CD4-positive, alpha-beta memory T cell (primary cell): ENCODE data around the gene ECI1. TPM values are rescaled to one million over a fixed set of nuclear protein-coding genes. Genes with fewer than 3 reads are reported as not detected.

Experiments
- microRNA-seq: library from miRNA; unstranded; fragments of <30 nt; microRNA quantifications from one replicate; pipeline ENCODE4 v1.2.0, GENCODE V29; 2021; ENCODE audit warnings: borderline replicate concordance, borderline number of aligned reads, borderline microRNAs expressed, mixed read lengths
- polyA plus RNA-seq, 2 donors: library from polyadenylated mRNA; unstranded; fragments of 300-500 nt; fragmentation: Illumina TruSeq; gene quantifications; one replicate each; pipeline ENCODE4 v1.2.3, GENCODE V29; 2021
- total RNA-seq, 2 experiments: library from RNA; stranded (reverse); gene quantifications; one replicate each; pipeline ENCODE4 v1.2.3, GENCODE V29; 2021

The ECI1 gene
- total and polyA plus RNA-seq, 4 experiments from 2014 or later: 33.0 to 51.1 (median 41.0) TPM

Small RNA genes within 50 kb of the gene (microRNA-seq; reads per million reads assigned to microRNA genes)
- gene MIR3677 (not detected), gene MIR4717 (not detected)

Other genes starting within 250 kb of the ECI1 start
- gene ZNF598, start 241.8 kb downstream of the ECI1 start, total RNA-seq: 10 to 100 TPM; 48.5 to 49.8 TPM
- 10 to 100 TPM in 1 of 2 donors, 1 to 10 TPM in 1; 3.1 to 10.0 TPM for gene ZNF598, start 241.8 kb downstream of the ECI1 start, polyA plus RNA-seq
- gene NPW, start 231.8 kb downstream of the ECI1 start, total RNA-seq: not detected
- gene NPW, start 231.8 kb downstream of the ECI1 start, polyA plus RNA-seq: not detected
- gene NHERF2, start 224.7 kb downstream of the ECI1 start, total RNA-seq: 1 to 10 TPM; 1.7 to 2.1 TPM
- under 1 TPM; 0.16 to 0.40 TPM for gene NHERF2, start 224.7 kb downstream of the ECI1 start, polyA plus RNA-seq
- gene NTHL1, start 203.8 kb downstream of the ECI1 start, total RNA-seq: 10 to 100 TPM in 1 of 2 experiments, 1 to 10 TPM in 1; 9.3 to 12.0 TPM
- 10 to 100 TPM; 13.5 to 20.1 TPM for gene NTHL1, start 203.8 kb downstream of the ECI1 start, polyA plus RNA-seq
- 100 to 1,000 TPM; 157 to 177 TPM for gene TSC2, start 203.6 kb downstream of the ECI1 start, total RNA-seq
- 10 to 100 TPM; 20.7 to 50.8 TPM for gene TSC2, start 203.6 kb downstream of the ECI1 start, polyA plus RNA-seq
- gene PKD1, start 115.7 kb downstream of the ECI1 start, total RNA-seq: 100 to 1,000 TPM; 125 to 126 TPM
- gene PKD1, start 115.7 kb downstream of the ECI1 start, polyA plus RNA-seq: 10 to 100 TPM in 1 of 2 donors, 1 to 10 TPM in 1; 2.3 to 11.7 TPM
- under 1 TPM in 1 of 2 experiments, not detected in 1; 0.44 TPM for gene RAB26, start 103.0 kb downstream of the ECI1 start, total RNA-seq
- gene RAB26, start 103.0 kb downstream of the ECI1 start, polyA plus RNA-seq: under 1 TPM; 0.52 to 0.77 TPM
- 10 to 100 TPM; 40.9 to 41.9 TPM for gene TRAF7, start 95.8 kb downstream of the ECI1 start, total RNA-seq
- gene TRAF7, start 95.8 kb downstream of the ECI1 start, polyA plus RNA-seq: 1 to 10 TPM; 1.9 to 8.9 TPM
- not detected for gene CASKIN1, start 55.0 kb downstream of the ECI1 start, total RNA-seq
- not detected for gene CASKIN1, start 55.0 kb downstream of the ECI1 start, polyA plus RNA-seq
- gene MLST8, start 46.1 kb downstream of the ECI1 start, total RNA-seq: 10 to 100 TPM; 28.1 to 31.1 TPM
- 10 to 100 TPM; 27.4 to 34.7 TPM for gene MLST8, start 46.1 kb downstream of the ECI1 start, polyA plus RNA-seq
- gene BRICD5, start 40.7 kb downstream of the ECI1 start, total RNA-seq: 10 to 100 TPM; 32.4 to 33.4 TPM
- gene BRICD5, start 40.7 kb downstream of the ECI1 start, polyA plus RNA-seq: under 1 TPM in 1 of 2 donors, not detected in 1; 0.39 TPM
- 10 to 100 TPM; 26.5 to 27.3 TPM for gene PGP, start 36.7 kb downstream of the ECI1 start, total RNA-seq
- gene PGP, start 36.7 kb downstream of the ECI1 start, polyA plus RNA-seq: 10 to 100 TPM in 1 of 2 donors, 1 to 10 TPM in 1; 7.8 to 12.8 TPM
- gene E4F1, start 28.0 kb downstream of the ECI1 start, total RNA-seq: 10 to 100 TPM; 46.5 to 49.7 TPM
- 10 to 100 TPM in 1 of 2 donors, 1 to 10 TPM in 1; 6.7 to 20.9 TPM for gene E4F1, start 28.0 kb downstream of the ECI1 start, polyA plus RNA-seq
- 1 to 10 TPM; 3.9 to 4.8 TPM for gene DNASE1L2, start 15.1 kb downstream of the ECI1 start, total RNA-seq
- gene DNASE1L2, start 15.1 kb downstream of the ECI1 start, polyA plus RNA-seq: not detected
- 100 to 1,000 TPM; 151 to 152 TPM for gene RNPS1, start 16.5 kb upstream of the ECI1 start, total RNA-seq
- 100 to 1,000 TPM; 265 to 267 TPM for gene RNPS1, start 16.5 kb upstream of the ECI1 start, polyA plus RNA-seq
- 10 to 100 TPM in 1 of 2 experiments, 1 to 10 TPM in 1; 8.5 to 12.7 TPM for gene ABCA3, start 89.1 kb upstream of the ECI1 start, total RNA-seq
- gene ABCA3, start 89.1 kb upstream of the ECI1 start, polyA plus RNA-seq: 1 to 10 TPM; 1.7 to 4.5 TPM
- gene CCNF, start 177.9 kb upstream of the ECI1 start, total RNA-seq: 1 to 10 TPM; 4.7 TPM
- 1 to 10 TPM; 1.6 to 3.3 TPM for gene CCNF, start 177.9 kb upstream of the ECI1 start, polyA plus RNA-seq
- under 1 TPM; 0.44 to 0.55 TPM for gene TEDC2, start 208.5 kb upstream of the ECI1 start, total RNA-seq
- gene TEDC2, start 208.5 kb upstream of the ECI1 start, polyA plus RNA-seq: under 1 TPM in 1 of 2 donors, not detected in 1; 0.44 TPM
- not detected for gene NTN3, start 219.7 kb upstream of the ECI1 start, total RNA-seq
- not detected for gene NTN3, start 219.7 kb upstream of the ECI1 start, polyA plus RNA-seq
- 10 to 100 TPM in 1 of 2 experiments, 1 to 10 TPM in 1; 9.6 to 13.7 TPM for gene TBC1D24, start 223.5 kb upstream of the ECI1 start, total RNA-seq
- 1 to 10 TPM; 1.3 to 1.8 TPM for gene TBC1D24, start 223.5 kb upstream of the ECI1 start, polyA plus RNA-seq